ENCODE data around the gene ERN1.

ERN1 gene

DNA sequence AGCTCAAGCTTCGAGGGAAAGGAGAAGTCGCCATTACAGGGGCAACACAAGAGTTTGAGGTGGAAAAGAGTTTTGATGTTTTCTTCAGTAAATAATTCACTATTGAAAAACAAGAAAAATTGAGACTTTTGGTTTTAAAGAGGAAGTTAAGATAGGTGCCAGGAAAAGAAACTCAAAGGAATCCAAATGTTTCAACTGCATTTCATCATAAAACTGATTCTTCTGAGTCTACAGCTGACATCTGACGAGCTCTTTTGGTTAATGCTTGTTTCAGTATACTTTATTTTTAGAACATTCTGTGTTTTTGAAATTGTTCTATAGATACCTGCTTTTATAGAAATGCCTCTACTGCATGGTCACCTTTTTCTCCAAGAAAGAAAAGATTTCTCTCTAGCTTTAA is 54.0 kb downstream of the ERN1 start:
- Histone ChIP-seq H3K9me3 (ENCODE audit: control insufficient read depth, insufficient read depth, low read depth, low read length) (no peaks in the 10 kb centered on the region), H3K4me1 (ENCODE audit: control insufficient read depth, insufficient read depth, low read length) (no peaks in the 10 kb centered on the region), H3K4me3 (ENCODE audit: low read depth, low read length) (no peak overlapping the region), H3K27ac (ENCODE audit: extremely low read depth, low read depth, low read length) (no peak overlapping the region), H3K36me3 (ENCODE audit: control insufficient read depth in 2 of 2, insufficient read depth in 1 of 2, low read length in 2 of 2) (peaks cover 0 to 15% of the 10 kb centered on the region in 2 experiments; a peak in 2 of 3 replicates)
- ChIA-PET CTCF (interaction anchor here (0.5 to 0.7 kb wide), 2 partner anchors 48 to 173 kb away, joined by 3 read pairs; no protein-coding TSS in a partner anchor), POLR2A (interaction anchor here (0.6 kb wide), 1 partner anchor 18 kb away, joined by 3 read pairs; no protein-coding TSS in a partner anchor)
- no peak for TF ChIP-seq KLF16 (tag by site-specific recombination; IDR thresholded peaks at IDR 0.05)
- TF ChIP-seq HOXC10 (CRISPR knock-in tag; IDR thresholded peaks at IDR 0.05) = no peak
- no peak for TF ChIP-seq ZBTB7A (tag by site-specific recombination; IDR thresholded peaks at IDR 0.05; ENCODE audit: low read depth)
- TF ChIP-seq ZFP37 (tag by site-specific recombination; IDR thresholded peaks at IDR 0.05) = no peak
- TF ChIP-seq ZNF560 (tag by site-specific recombination; IDR thresholded peaks at IDR 0.05; ENCODE audit: borderline replicate concordance) = no peak
- no peak for TF ChIP-seq ZNF391 (tag by site-specific recombination; IDR thresholded peaks at IDR 0.05; ENCODE audit: borderline replicate concordance, low read depth)
- no peak for TF ChIP-seq ZBTB17 (tag by site-specific recombination; IDR thresholded peaks at IDR 0.05)
- TF ChIP-seq ZNF830 (tag by site-specific recombination; IDR thresholded peaks at IDR 0.05; ENCODE audit: low read depth) = no peak
- TF ChIP-seq ZNF341 (tag by site-specific recombination; IDR thresholded peaks at IDR 0.05; ENCODE audit: low read depth) = no peak
- TF ChIP-seq, protein P1, sequence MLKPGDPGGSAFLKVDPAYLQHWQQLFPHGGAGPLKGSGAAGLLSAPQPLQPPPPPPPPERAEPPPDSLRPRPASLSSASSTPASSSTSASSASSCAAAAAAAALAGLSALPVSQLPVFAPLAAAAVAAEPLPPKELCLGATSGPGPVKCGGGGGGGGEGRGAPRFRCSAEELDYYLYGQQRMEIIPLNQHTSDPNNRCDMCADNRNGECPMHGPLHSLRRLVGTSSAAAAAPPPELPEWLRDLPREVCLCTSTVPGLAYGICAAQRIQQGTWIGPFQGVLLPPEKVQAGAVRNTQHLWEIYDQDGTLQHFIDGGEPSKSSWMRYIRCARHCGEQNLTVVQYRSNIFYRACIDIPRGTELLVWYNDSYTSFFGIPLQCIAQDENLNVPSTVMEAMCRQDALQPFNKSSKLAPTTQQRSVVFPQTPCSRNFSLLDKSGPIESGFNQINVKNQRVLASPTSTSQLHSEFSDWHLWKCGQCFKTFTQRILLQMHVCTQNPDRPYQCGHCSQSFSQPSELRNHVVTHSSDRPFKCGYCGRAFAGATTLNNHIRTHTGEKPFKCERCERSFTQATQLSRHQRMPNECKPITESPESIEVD (tag by site-specific recombination; IDR thresholded peaks at IDR 0.05) = no peak
- TF ChIP-seq, protein P2, sequence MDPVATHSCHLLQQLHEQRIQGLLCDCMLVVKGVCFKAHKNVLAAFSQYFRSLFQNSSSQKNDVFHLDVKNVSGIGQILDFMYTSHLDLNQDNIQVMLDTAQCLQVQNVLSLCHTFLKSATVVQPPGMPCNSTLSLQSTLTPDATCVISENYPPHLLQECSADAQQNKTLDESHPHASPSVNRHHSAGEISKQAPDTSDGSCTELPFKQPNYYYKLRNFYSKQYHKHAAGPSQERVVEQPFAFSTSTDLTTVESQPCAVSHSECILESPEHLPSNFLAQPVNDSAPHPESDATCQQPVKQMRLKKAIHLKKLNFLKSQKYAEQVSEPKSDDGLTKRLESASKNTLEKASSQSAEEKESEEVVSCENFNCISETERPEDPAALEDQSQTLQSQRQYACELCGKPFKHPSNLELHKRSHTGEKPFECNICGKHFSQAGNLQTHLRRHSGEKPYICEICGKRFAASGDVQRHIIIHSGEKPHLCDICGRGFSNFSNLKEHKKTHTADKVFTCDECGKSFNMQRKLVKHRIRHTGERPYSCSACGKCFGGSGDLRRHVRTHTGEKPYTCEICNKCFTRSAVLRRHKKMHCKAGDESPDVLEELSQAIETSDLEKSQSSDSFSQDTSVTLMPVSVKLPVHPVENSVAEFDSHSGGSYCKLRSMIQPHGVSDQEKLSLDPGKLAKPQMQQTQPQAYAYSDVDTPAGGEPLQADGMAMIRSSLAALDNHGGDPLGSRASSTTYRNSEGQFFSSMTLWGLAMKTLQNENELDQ (tag by site-specific recombination; IDR thresholded peaks at IDR 0.05; ENCODE audit: low read depth) = no peak
- TF ChIP-seq MEIS1 (CRISPR knock-in tag; IDR thresholded peaks at IDR 0.05; ENCODE audit: borderline replicate concordance) = no peak
- no peak for TF ChIP-seq EGR2 (tag by site-specific recombination; IDR thresholded peaks at IDR 0.05; ENCODE audit: low read depth)
- no peak for TF ChIP-seq ZNF555 (tag by site-specific recombination; conservative IDR thresholded peaks at IDR 0.05)
- no peak for TF ChIP-seq ZNF274 (IDR thresholded peaks at IDR 0.05; ENCODE audit: low read length)
- no peak for TF ChIP-seq ZNF274 (tag by site-specific recombination; IDR thresholded peaks at IDR 0.05; ENCODE audit: borderline replicate concordance)
- TF ChIP-seq ZNF626 (tag by site-specific recombination; IDR thresholded peaks at IDR 0.05) = no peak

DNA sequence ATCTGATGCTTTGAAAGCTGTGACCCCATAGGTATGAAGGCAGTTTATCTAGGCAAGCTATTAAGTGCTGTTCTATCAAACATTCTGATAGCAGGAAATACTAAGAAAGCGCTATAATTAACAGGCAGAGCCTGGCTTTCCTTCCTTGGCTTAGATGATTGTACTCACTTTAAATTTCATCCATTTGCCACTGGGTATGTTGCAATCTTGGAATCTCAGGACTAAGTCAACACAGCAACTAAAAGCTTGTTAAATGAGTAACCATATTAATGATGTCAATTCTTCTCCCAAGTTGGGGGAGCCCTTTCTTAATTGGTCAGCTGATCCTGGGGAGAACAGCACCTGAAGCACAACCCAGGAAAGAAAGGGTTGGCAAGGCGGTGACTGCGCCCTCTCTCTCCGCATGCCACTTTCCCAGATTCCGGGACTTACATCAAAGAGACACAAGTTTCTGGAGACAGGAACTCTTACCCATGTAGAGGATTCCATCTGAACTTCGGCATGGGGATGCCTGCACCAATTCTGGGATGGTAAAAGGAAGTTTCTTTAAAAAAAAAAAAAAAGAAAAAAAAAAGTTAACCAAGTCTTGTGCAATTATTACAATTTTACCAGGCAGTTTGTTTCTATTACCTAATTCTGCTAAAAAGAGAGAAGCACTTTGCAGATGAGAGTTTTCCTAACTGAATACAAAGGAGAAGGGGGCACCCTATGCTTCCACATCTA is 55.1 kb downstream of the ERN1 start:
- Histone ChIP-seq H3K27ac (ENCODE audit: extremely low read depth, low read depth, low read length) (no peak overlapping the region), H3K4me3 (ENCODE audit: low read depth, low read length) (no peak overlapping the region), H3K4me1 (ENCODE audit: control insufficient read depth, insufficient read depth, low read length) (no peaks in the 10 kb centered on the region), H3K36me3 (ENCODE audit: control insufficient read depth in 2 of 2, insufficient read depth in 1 of 2, low read length in 2 of 2) (peaks cover 0 to 25% of the 10 kb centered on the region in 2 experiments; a peak in 2 of 3 replicates), H3K9me3 (ENCODE audit: control insufficient read depth, insufficient read depth, low read depth, low read length) (no peaks in the 10 kb centered on the region)
- ChIA-PET POLR2A (no interaction called here), CTCF (interaction anchor here (0.5 to 1.1 kb wide), 4 partner anchors 49 to 207 kb away, joined by 3 to 6 read pairs (median 3); no protein-coding TSS in a partner anchor)
- TF ChIP-seq ZNF664 (tag by site-specific recombination; IDR thresholded peaks at IDR 0.05) = peak; percentile 54
- TF ChIP-seq HOXD13 (CRISPR knock-in tag; IDR thresholded peaks at IDR 0.05; ENCODE audit: borderline replicate concordance) = no peak
- TF ChIP-seq ZBTB7A (tag by site-specific recombination; IDR thresholded peaks at IDR 0.05; ENCODE audit: low read depth) = no peak
- no peak for TF ChIP-seq ZNF677 (tag by site-specific recombination; IDR thresholded peaks at IDR 0.05)
- TF ChIP-seq SP7 (tag by site-specific recombination; IDR thresholded peaks at IDR 0.05) = 0 out of 2 replicates have a peak, but pooled peaks have one; percentile 36
- TF ChIP-seq, protein P3, sequence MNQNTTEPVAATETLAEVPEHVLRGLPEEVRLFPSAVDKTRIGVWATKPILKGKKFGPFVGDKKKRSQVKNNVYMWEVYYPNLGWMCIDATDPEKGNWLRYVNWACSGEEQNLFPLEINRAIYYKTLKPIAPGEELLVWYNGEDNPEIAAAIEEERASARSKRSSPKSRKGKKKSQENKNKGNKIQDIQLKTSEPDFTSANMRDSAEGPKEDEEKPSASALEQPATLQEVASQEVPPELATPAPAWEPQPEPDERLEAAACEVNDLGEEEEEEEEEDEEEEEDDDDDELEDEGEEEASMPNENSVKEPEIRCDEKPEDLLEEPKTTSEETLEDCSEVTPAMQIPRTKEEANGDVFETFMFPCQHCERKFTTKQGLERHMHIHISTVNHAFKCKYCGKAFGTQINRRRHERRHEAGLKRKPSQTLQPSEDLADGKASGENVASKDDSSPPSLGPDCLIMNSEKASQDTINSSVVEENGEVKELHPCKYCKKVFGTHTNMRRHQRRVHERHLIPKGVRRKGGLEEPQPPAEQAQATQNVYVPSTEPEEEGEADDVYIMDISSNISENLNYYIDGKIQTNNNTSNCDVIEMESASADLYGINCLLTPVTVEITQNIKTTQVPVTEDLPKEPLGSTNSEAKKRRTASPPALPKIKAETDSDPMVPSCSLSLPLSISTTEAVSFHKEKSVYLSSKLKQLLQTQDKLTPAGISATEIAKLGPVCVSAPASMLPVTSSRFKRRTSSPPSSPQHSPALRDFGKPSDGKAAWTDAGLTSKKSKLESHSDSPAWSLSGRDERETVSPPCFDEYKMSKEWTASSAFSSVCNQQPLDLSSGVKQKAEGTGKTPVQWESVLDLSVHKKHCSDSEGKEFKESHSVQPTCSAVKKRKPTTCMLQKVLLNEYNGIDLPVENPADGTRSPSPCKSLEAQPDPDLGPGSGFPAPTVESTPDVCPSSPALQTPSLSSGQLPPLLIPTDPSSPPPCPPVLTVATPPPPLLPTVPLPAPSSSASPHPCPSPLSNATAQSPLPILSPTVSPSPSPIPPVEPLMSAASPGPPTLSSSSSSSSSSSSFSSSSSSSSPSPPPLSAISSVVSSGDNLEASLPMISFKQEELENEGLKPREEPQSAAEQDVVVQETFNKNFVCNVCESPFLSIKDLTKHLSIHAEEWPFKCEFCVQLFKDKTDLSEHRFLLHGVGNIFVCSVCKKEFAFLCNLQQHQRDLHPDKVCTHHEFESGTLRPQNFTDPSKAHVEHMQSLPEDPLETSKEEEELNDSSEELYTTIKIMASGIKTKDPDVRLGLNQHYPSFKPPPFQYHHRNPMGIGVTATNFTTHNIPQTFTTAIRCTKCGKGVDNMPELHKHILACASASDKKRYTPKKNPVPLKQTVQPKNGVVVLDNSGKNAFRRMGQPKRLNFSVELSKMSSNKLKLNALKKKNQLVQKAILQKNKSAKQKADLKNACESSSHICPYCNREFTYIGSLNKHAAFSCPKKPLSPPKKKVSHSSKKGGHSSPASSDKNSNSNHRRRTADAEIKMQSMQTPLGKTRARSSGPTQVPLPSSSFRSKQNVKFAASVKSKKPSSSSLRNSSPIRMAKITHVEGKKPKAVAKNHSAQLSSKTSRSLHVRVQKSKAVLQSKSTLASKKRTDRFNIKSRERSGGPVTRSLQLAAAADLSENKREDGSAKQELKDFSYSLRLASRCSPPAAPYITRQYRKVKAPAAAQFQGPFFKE (tag by site-specific recombination; IDR thresholded peaks at IDR 0.05; ENCODE audit: borderline replicate concordance) = no peak
- no peak for TF ChIP-seq ZFHX2 (tag by site-specific recombination; conservative IDR thresholded peaks at IDR 0.05)
- peak; percentile 12; the same call in 1 of the 2 replicates for TF ChIP-seq PRDM1 (tag by site-specific recombination; IDR thresholded peaks at IDR 0.05)

Data from HEK293 (cell line).